Measurements from ENCODE around the gene CHRNA5. TPM values are rescaled to one million over a fixed set of nuclear protein-coding genes. Genes with fewer than 3 reads are reported as not detected.

Gene CHRNA5
- total and polyA plus RNA-seq, 9 of the 15 experiments (the other 6 are each of a cell fraction or from before 2014, with no cell fraction given), result 2.8 to 16.1 (median 11.4) TPM

DNA sequence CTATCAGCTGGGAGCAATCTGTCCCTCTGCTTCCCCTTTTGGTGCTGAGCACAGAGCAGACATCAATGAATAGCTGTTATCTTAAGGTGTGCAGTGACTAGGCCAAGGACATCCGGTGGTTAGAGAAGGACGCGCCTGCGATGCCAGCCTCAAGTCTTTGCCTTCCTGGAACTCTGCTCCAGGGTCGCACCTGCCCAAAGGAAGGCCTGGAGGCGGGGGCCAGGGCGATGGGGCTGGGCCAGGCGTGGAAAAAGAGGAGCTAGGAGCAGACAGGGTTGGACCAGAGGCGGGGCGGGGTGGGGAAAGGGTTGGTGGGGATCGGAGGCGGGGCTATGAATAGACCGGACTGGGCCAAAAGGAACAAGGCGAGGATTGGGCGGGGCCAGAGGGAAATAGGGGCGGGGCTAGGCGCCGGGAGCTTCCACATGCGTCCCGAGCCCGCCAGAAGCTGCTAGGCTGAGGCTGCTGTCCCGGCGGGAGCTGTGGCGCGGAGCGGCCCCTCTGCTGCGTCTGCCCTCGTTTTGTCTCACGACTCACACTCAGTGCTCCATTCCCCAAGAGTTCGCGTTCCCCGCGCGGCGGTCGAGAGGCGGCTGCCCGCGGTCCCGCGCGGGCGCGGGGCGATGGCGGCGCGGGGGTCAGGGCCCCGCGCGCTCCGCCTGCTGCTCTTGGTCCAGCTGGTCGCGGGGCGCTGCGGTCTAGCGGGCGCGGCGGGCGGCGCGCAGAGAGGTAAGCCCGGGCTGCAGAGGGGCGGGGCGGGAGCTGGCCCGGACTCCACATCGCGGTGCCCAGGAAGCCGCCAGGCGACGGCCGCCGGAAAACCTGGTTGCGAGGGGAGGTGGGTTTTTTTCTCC, at the start of gene CHRNA5 (continued):
- TF ChIP-seq, protein P1, sequence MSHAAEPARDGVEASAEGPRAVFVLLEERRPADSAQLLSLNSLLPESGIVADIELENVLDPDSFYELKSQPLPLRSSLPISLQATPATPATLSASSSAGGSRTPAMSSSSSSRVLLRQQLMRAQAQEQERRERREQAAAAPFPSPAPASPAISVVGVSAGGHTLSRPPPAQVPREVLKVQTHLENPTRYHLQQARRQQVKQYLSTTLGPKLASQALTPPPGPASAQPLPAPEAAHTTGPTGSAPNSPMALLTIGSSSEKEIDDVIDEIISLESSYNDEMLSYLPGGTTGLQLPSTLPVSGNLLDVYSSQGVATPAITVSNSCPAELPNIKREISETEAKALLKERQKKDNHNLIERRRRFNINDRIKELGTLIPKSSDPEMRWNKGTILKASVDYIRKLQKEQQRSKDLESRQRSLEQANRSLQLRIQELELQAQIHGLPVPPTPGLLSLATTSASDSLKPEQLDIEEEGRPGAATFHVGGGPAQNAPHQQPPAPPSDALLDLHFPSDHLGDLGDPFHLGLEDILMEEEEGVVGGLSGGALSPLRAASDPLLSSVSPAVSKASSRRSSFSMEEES (CRISPR knock-in tag; IDR thresholded peaks at IDR 0.05), result no peak
- peak; percentile 71 for TF ChIP-seq GATA2 (CRISPR knock-in tag; IDR thresholded peaks at IDR 0.05)
- TF ChIP-seq CHD1 (IDR thresholded peaks at IDR 0.05; ENCODE audit: low read length), result peak; percentile 50
- TF ChIP-seq RB1 (IDR thresholded peaks at IDR 0.05; ENCODE audit: low read depth), result peak; percentile 73
- TF ChIP-seq, protein P2, sequence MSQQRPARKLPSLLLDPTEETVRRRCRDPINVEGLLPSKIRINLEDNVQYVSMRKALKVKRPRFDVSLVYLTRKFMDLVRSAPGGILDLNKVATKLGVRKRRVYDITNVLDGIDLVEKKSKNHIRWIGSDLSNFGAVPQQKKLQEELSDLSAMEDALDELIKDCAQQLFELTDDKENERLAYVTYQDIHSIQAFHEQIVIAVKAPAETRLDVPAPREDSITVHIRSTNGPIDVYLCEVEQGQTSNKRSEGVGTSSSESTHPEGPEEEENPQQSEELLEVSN (IDR thresholded peaks at IDR 0.05; ENCODE audit: borderline replicate concordance in 1 of 2, extremely low read depth in 1 of 2, insufficient read depth in 1 of 2, insufficient read length in 1 of 2, low read depth in 1 of 2, low read length in 1 of 2, poor library complexity in 1 of 2, severe bottlenecking in 1 of 2), result peak; percentile 80 to 89
- peak; percentile 66; the same call in 1 of the 2 replicates for TF ChIP-seq PHF8 (IDR thresholded peaks at IDR 0.05; ENCODE audit: borderline replicate concordance, low read length)
- TF ChIP-seq, protein P3, sequence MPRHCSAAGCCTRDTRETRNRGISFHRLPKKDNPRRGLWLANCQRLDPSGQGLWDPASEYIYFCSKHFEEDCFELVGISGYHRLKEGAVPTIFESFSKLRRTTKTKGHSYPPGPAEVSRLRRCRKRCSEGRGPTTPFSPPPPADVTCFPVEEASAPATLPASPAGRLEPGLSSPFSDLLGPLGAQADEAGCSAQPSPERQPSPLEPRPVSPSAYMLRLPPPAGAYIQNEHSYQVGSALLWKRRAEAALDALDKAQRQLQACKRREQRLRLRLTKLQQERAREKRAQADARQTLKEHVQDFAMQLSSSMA (CRISPR knock-in tag; IDR thresholded peaks at IDR 0.05), result 0 out of 2 replicates have a peak, but pooled peaks have one; percentile 12
- TF ChIP-seq JUND (IDR thresholded peaks at IDR 0.05; ENCODE audit: borderline replicate concordance, low read depth, low read length), result 0 out of 2 replicates have a peak, but pooled peaks have one; percentile 17
- TF ChIP-seq JUND (tag; IDR thresholded peaks at IDR 0.05; ENCODE audit: borderline replicate concordance, low read depth, low read length), result no peak; the same call in 2 of the 3 replicates
- no peak for TF ChIP-seq ELF2 (CRISPR knock-in tag; IDR thresholded peaks at IDR 0.05)
- TF ChIP-seq, protein P4, sequence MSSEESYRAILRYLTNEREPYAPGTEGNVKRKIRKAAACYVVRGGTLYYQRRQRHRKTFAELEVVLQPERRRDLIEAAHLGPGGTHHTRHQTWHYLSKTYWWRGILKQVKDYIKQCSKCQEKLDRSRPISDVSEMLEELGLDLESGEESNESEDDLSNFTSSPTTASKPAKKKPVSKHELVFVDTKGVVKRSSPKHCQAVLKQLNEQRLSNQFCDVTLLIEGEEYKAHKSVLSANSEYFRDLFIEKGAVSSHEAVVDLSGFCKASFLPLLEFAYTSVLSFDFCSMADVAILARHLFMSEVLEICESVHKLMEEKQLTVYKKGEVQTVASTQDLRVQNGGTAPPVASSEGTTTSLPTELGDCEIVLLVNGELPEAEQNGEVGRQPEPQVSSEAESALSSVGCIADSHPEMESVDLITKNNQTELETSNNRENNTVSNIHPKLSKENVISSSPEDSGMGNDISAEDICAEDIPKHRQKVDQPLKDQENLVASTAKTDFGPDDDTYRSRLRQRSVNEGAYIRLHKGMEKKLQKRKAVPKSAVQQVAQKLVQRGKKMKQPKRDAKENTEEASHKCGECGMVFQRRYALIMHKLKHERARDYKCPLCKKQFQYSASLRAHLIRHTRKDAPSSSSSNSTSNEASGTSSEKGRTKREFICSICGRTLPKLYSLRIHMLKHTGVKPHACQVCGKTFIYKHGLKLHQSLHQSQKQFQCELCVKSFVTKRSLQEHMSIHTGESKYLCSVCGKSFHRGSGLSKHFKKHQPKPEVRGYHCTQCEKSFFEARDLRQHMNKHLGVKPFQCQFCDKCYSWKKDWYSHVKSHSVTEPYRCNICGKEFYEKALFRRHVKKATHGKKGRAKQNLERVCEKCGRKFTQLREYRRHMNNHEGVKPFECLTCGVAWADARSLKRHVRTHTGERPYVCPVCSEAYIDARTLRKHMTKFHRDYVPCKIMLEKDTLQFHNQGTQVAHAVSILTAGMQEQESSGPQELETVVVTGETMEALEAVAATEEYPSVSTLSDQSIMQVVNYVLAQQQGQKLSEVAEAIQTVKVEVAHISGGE (CRISPR knock-in tag; IDR thresholded peaks at IDR 0.05), result peak in 1 of 3 experiments; percentile 40; a peak in 1 of 6 replicates
- no peak for TF ChIP-seq NCOA4 (IDR thresholded peaks at IDR 0.05; ENCODE audit: partially characterized antibody)
- peak in 1 of 2 experiments; percentile 54; a peak in 3 of 4 replicates for TF ChIP-seq MAZ (CRISPR knock-in tag; conservative IDR thresholded peaks at IDR 0.05 in 1 of 2, IDR thresholded peaks at IDR 0.05 in 1 of 2)
- no peak for TF ChIP-seq ZNF324 (CRISPR knock-in tag; IDR thresholded peaks at IDR 0.05)
- peak; percentile 26 for TF ChIP-seq ATF7 (IDR thresholded peaks at IDR 0.05)
- peak; percentile 77 for TF ChIP-seq TBP (optimal IDR thresholded peaks at IDR 0.05; ENCODE audit: low read depth, low read length)
- 0 out of 2 replicates have a peak, but pooled peaks have one; percentile 4 for TF ChIP-seq ZFX (CRISPR knock-in tag; IDR thresholded peaks at IDR 0.05)
- TF ChIP-seq HDAC2 (IDR thresholded peaks at IDR 0.05), result peak; percentile 82
- TF ChIP-seq DACH1 (IDR thresholded peaks at IDR 0.05; ENCODE audit: partially characterized antibody), result peak; percentile 16

All from K562 (cell line).